Activated CD4-positive, alpha-beta T cell treated with anti-CD3 and anti-CD28 coated beads, Interleukin-2, amount 10 ng/mL, durations not matched to agents 24 days and 14 days (primary cell): ENCODE measurements around the gene TMEM45B. TPM values are rescaled to one million over a fixed set of nuclear protein-coding genes. Genes with fewer than 3 reads are reported as not detected.
"Not testable (repeated sequence)": the region's sequence is repeated elsewhere in the genome, so short reads cannot be mapped to it uniquely, and the experiment has no call there.

Experiments
- DNase-seq: peaks from one replicate; pipeline ENCODE4 v3.0.0; 2022
- H3K27ac Mint-ChIP-seq: one replicate; pipeline ENCODE4 v1.8.0; 2022; ENCODE audit warnings: mild to moderate bottlenecking, mixed read lengths
- H3K27me3 Mint-ChIP-seq: one replicate; pipeline ENCODE4 v1.8.0; 2022; ENCODE audit warnings: mixed read lengths
- H3K36me3 Mint-ChIP-seq: one replicate; pipeline ENCODE4 v1.8.0; 2022; ENCODE audit warnings: low read depth, mild to moderate bottlenecking, mixed read lengths
- H3K4me1 Mint-ChIP-seq: one replicate; pipeline ENCODE4 v1.8.0; 2021; ENCODE audit warnings: mixed read lengths
- H3K4me3 Mint-ChIP-seq: one replicate; pipeline ENCODE4 v1.8.0; 2022; ENCODE audit warnings: mild to moderate bottlenecking, moderate library complexity, mixed read lengths
- H3K9me3 Mint-ChIP-seq: one replicate; pipeline ENCODE4 v1.8.0; 2021; ENCODE audit warnings: mixed read lengths
- intact Hi-C: fragments of 100-400 bp; cut with micrococcal nuclease; formaldehyde crosslinking; loops from one replicate; pipeline ENCODE4 v1.15.1; 2023
- total RNA-seq: library from RNA; stranded (reverse); gene quantifications from 2 replicates; pipeline ENCODE4 v1.2.3, GENCODE V29; 2022

TMEM45B gene
- total RNA-seq: 0.37 and 0.45 TPM in 2 replicates

DNA sequence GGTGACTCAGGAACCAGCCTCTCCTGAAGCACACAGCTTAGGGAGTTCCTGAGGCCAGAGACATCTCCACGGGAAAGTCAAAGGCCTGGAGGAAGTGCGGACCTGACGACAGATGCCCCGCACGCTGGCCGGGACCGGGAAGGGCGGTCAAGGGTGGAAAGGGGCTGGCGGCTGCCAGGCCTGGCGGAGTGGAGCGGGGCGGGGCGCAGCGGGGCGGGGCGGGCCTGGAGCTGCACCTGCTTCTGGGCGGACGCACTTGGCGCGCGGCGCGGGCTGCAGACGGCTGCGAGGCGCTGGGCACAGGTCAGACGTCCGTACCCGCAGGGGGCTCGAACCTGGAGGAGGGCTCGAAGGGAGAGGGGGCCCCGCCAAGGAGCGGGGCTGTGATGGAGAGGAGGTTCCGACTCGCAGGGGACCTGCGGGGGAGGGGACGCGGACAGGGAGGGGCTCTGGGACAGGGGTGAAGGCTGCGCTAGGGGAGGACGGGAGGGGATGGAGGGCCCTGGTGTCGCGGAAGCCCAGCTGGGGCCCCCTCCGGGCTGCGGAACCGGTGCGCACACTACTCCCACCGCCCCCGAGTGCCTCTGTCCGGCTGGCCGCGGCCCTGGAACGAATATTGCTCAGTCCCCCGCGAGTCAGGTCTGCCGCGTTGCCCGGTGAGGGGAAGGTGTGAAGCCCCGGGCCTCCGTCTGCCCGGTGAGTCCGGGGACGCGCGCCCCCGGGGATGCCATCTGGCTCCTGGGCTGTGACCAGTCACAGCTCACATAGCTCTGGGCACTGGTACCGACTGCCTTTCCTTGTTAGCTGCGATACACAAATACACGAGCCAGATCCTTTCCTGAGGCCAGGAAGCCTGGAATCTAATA is at the start of gene TMEM45B:
TSS of gene TMEM45B (plus strand) at position 253 of the 866 bp plus-strand sequence. CDS start 36,635 bp downstream, outside the sequence.
- Mint-ChIP-seq H3K9me3 (peaks cover 6% of the 10 kb centered on the region), H3K4me1 (peaks cover 29% of the 10 kb centered on the region), H3K27ac (peak within 1 kb of the TSS; percentile 66), H3K27me3 (peaks cover 56% of the 10 kb centered on the region), H3K36me3 (peaks cover 6% of the 10 kb centered on the region), H3K4me3 (peak within 1 kb of the TSS; percentile 84)
- intact Hi-C loops: no loop called here
- DNase-seq: peak; percentile 69

DNA sequence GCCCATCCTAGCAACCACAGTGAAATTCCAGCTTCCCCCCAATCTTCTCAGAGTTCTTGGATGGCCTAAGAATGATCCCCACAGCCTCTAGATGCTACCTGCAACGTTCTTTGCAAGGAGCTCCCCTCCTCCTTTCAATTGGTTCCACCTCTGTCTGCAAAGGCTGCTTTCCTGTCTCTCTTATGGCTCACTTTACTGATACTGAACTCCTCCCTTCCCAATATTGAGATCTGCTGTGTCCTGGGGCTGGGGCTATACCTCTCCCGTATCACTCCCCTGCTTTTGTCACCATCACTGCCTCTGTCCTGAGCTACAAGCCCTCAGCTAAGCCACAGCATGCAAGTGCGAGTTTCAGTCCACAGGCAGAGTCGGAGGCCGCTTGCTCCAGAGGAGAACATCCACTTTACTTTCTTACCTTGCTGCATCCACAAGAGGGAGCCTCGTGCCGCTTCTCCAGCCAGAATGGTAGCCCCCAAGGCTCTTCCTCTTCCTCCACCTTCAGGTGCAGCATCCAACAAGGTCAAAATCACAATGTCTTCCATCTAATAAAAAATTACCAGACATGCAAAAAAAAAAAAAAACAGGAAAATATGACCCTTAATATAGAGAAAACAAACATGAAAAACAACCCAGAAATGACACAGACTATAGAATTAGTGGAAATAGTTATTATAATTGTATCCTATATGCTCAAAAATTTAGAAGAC is 48.6 kb upstream of the TMEM45B start:
- peak; percentile 74 for DNase-seq

DNA sequence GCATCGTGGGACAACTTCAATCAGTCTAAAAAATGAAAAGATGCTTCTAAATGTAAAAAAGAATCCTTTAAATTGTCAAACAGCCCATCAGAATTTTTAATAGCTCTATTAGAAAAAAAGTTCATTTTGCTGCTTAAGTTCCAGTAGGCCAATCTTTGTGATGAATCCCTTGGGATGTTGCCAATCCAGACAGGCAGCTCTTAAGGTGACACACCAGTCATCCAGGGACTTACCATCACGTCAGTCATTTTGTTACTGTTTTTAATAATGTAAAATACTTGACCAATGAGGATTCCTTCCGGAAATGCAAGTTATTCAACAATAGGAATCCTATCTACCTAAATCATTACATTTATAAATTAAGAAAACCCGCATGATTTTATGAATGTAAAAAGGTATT is 47.8 kb upstream of the TMEM45B start:
- H3K36me3 Mint-ChIP-seq: no peaks in the 10 kb centered on the region

More for the DNA sequence above, 48.6 kb upstream of the TMEM45B start:
- Mint-ChIP-seq H3K4me1 (peaks cover 2% of the 10 kb centered on the region), H3K27ac (no peak overlapping the region), H3K9me3 (no peaks in the 10 kb centered on the region), H3K36me3 (no peaks in the 10 kb centered on the region), H3K4me3 (no peak overlapping the region), H3K27me3 (peaks cover 4% of the 10 kb centered on the region)
- intact Hi-C loops: loop anchor here (5.0 kb wide), 1 partner anchor 365 kb away; no protein-coding TSS in a partner anchor

DNA sequence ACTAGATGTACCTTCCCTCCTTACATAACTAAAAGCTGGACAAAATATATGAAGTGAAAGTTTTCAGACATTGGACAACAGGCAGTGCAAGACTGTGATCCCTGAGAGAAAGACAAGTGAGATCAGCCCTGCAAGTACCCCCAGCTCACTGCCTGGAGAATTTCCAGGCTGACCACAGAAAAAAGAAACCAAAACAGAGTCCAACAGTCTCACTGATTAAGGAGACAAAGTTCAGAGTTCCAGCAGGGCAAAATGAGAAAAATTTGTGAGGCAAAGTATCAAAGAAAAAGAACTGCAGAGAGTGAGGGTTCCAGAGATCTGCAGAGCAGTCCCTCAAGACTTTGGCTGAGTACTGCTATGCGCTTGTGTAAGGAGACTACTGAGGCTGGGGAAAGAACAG is 47.3 kb upstream of the TMEM45B start:
- Mint-ChIP-seq H3K4me1 (peaks cover 2% of the 10 kb centered on the region), H3K27ac (no peak overlapping the region), H3K9me3 (no peaks in the 10 kb centered on the region), H3K27me3 (peaks cover 4% of the 10 kb centered on the region), H3K36me3 (no peaks in the 10 kb centered on the region), H3K4me3 (no peak overlapping the region)
- intact Hi-C loops: loop anchor here (5.0 kb wide), 1 partner anchor 364 kb away; no protein-coding TSS in a partner anchor
- peak; percentile 37 for DNase-seq

More for the DNA sequence above, 47.8 kb upstream of the TMEM45B start:
- DNase-seq: no peak
- H3K9me3 Mint-ChIP-seq: no peaks in the 10 kb centered on the region
- intact Hi-C loops: loop anchor here (5.0 kb wide), 1 partner anchor 364 kb away; no protein-coding TSS in a partner anchor
- no peak overlapping the region for H3K27ac Mint-ChIP-seq
- H3K27me3 Mint-ChIP-seq: peaks cover 4% of the 10 kb centered on the region
- H3K4me1 Mint-ChIP-seq: peaks cover 2% of the 10 kb centered on the region
- H3K4me3 Mint-ChIP-seq: no peak overlapping the region

GRCh38 chr11:129769059-129769458 is 46.6 kb upstream of the TMEM45B start:
- Mint-ChIP-seq H3K4me1 (peaks cover 2% of the 10 kb centered on the region), H3K4me3 (no peak overlapping the region), H3K36me3 (no peaks in the 10 kb centered on the region), H3K27me3 (peaks cover 4% of the 10 kb centered on the region), H3K9me3 (no peaks in the 10 kb centered on the region), H3K27ac (no peak overlapping the region)
- DNase-seq: no peak
- intact Hi-C loops: loop anchor here (5.0 kb wide), 1 partner anchor 363 kb away; no protein-coding TSS in a partner anchor

DNA sequence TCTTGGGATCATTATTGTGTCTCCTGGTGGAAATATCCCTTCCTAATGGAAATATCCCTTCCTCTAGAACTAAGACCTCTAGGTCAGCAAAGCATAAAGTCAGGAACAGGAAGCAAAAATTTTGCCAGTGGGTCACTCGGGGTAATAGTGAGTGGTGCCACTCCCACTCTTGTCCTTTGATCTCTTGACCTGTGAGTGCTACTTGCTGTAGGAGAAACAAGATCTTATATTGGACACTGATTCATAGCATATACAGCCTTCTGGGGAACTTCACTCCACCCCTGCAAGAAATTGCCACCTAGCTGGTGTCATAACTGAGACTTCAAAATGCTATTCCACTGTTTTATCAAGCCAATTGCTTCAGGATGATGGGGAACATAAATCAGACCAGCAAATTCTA is 44.7 kb upstream of the TMEM45B start:
- DNase-seq: peak; percentile 30
- H3K36me3 Mint-ChIP-seq: no peaks in the 10 kb centered on the region
- intact Hi-C loops: no loop called here
- H3K4me1 Mint-ChIP-seq: peaks cover 2% of the 10 kb centered on the region
- H3K27ac Mint-ChIP-seq: no peak overlapping the region
- H3K27me3 Mint-ChIP-seq: peaks cover 6% of the 10 kb centered on the region
- H3K9me3 Mint-ChIP-seq: no peaks in the 10 kb centered on the region
- H3K4me3 Mint-ChIP-seq: no peak overlapping the region

GRCh38 chr11:129771456-129771855 is 44.2 kb upstream of the TMEM45B start:
- H3K27me3 Mint-ChIP-seq, H3K4me3 Mint-ChIP-seq, intact Hi-C loops, H3K4me1 Mint-ChIP-seq, H3K36me3 Mint-ChIP-seq, DNase-seq, H3K9me3 Mint-ChIP-seq, H3K27ac Mint-ChIP-seq: not testable (repeated sequence)

DNA sequence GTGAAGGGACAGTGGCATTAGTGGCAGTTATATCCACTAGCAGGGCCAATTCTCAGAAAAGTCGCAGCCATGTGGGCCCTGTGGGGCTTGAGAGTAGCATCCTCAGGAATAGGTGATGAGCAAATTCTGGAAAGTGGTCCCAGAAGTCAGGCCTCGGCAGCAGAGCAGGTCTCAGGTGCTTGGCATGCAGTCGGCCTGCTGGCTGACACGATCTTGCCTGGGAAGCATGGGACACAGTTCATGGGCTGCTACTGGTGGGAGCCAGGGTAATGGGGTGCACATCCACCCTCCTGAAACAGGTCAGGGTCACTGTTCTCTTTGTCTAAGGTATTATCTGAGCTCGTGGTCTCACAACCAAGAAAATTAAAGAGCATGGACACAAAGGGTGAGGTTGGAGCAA is 36.8 kb upstream of the TMEM45B start:
- Mint-ChIP-seq H3K27ac (no peak overlapping the region), H3K27me3 (peaks cover 5% of the 10 kb centered on the region), H3K9me3 (no peaks in the 10 kb centered on the region), H3K36me3 (no peaks in the 10 kb centered on the region), H3K4me1 (no peaks in the 10 kb centered on the region), H3K4me3 (no peak overlapping the region)
- intact Hi-C loops: no loop called here
- DNase-seq: no peak

GRCh38 chr11:129779342-129779741 is 36.3 kb upstream of the TMEM45B start:
- no peak for DNase-seq
- no peaks in the 10 kb centered on the region for H3K4me1 Mint-ChIP-seq
- no peak overlapping the region for H3K4me3 Mint-ChIP-seq
- H3K27ac Mint-ChIP-seq: no peak overlapping the region
- peaks cover 5% of the 10 kb centered on the region for H3K27me3 Mint-ChIP-seq
- no peaks in the 10 kb centered on the region for H3K36me3 Mint-ChIP-seq
- no peaks in the 10 kb centered on the region for H3K9me3 Mint-ChIP-seq
- intact Hi-C loops: no loop called here

- H3K27me3 Mint-ChIP-seq: peaks cover 3% of the 10 kb centered on the region
- H3K36me3 Mint-ChIP-seq: no peaks in the 10 kb centered on the region
- no peak overlapping the region for H3K27ac Mint-ChIP-seq
- H3K4me1 Mint-ChIP-seq: peaks cover 9% of the 10 kb centered on the region
- intact Hi-C loops: loop anchor here (5.0 kb wide), 1 partner anchor 347 kb away; no protein-coding TSS in a partner anchor
- no peak for DNase-seq
- no peak overlapping the region for H3K4me3 Mint-ChIP-seq
- no peaks in the 10 kb centered on the region for H3K9me3 Mint-ChIP-seq
Measured at GRCh38 chr11:129785383-129786111, 30.1 kb upstream of the TMEM45B start.

DNA sequence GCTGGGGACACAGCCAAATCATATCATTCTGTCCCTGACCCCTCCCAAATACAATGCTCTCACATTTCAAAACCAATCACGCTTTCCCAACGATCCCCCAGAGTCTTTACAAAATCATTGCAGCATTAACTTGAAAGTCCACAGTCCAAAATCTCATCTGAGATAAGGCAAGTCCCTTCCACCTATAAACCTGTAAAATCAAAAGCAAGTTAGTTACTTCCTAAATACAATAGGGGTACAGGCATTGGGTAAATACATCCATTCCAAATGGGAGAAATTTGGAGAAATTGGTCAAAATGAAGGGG is 29.6 kb upstream of the TMEM45B start:
- not testable (repeated sequence) for H3K4me1 Mint-ChIP-seq, H3K9me3 Mint-ChIP-seq, H3K27me3 Mint-ChIP-seq

GRCh38 chr11:129787532-129788155 is 28.0 kb upstream of the TMEM45B start:
- peaks cover 9% of the 10 kb centered on the region for H3K4me1 Mint-ChIP-seq
- no peak overlapping the region for H3K4me3 Mint-ChIP-seq
- H3K36me3 Mint-ChIP-seq: no peaks in the 10 kb centered on the region
- no peak overlapping the region for H3K27ac Mint-ChIP-seq
- intact Hi-C loops: loop anchor here (5.0 kb wide), 1 partner anchor 345 kb away; no protein-coding TSS in a partner anchor
- DNase-seq: no peak
- H3K9me3 Mint-ChIP-seq: no peaks in the 10 kb centered on the region
- H3K27me3 Mint-ChIP-seq: peaks cover 4% of the 10 kb centered on the region

More for the DNA sequence above, 29.6 kb upstream of the TMEM45B start:
- DNase-seq, H3K4me3 Mint-ChIP-seq, H3K27ac Mint-ChIP-seq, H3K36me3 Mint-ChIP-seq: not testable (repeated sequence)
- intact Hi-C loops: loop anchor here (5.0 kb wide), 1 partner anchor 346 kb away; no protein-coding TSS in a partner anchor

- H3K4me3 Mint-ChIP-seq: no peak overlapping the region
- no peaks in the 10 kb centered on the region for H3K9me3 Mint-ChIP-seq
- no peak overlapping the region for H3K27ac Mint-ChIP-seq
- intact Hi-C loops: loop anchor here (5.0 kb wide), 1 partner anchor 344 kb away; no protein-coding TSS in a partner anchor
- DNase-seq: no peak
- no peaks in the 10 kb centered on the region for H3K36me3 Mint-ChIP-seq
- H3K27me3 Mint-ChIP-seq: peaks cover 6% of the 10 kb centered on the region
- peaks cover 9% of the 10 kb centered on the region for H3K4me1 Mint-ChIP-seq
Measured at GRCh38 chr11:129788278-129788677, 27.4 kb upstream of the TMEM45B start.
